Measurements from ENCODE around the gene PPCS. TPM values are rescaled to one million over a fixed set of nuclear protein-coding genes. Genes with fewer than 3 reads are reported as not detected.
A peak's percentile ranks its signal among the peaks of the same experiment; 100 is the strongest.

Gene PPCS
- total RNA-seq, 1 experiment from 2014 or later: 36.7 TPM

GRCh38 chr1:42463921-42464320 is 7.6 kb downstream of the PPCS start:
- no peak overlapping the region for H4K5ac ChIP-seq (ENCODE audit: insufficient read length, low read depth, low read length)
- H2BK20ac ChIP-seq (ENCODE audit: low read depth, low read length, poor library complexity, severe bottlenecking): no peak overlapping the region
- no peak overlapping the region for H2BK12ac ChIP-seq (ENCODE audit: insufficient read length, low read depth, low read length)
- H3K4me3 Mint-ChIP-seq: peak overlapping the region; percentile 80 to 87
- peaks cover 2% of the 10 kb centered on the region; the same call in 1 of the 2 replicates for H3K27me3 Mint-ChIP-seq (ENCODE audit: low read depth)
- H3K4me1 Mint-ChIP-seq: peaks cover 14 to 15% of the 10 kb centered on the region in 2 experiments
- H2BK15ac ChIP-seq (ENCODE audit: low read depth, low read length): no peak overlapping the region
- H3K27ac ChIP-seq (ENCODE audit: insufficient read length, low read depth, low read length): no peak overlapping the region
- H3K27me3 ChIP-seq (ENCODE audit: insufficient read depth, low read length): no peaks in the 10 kb centered on the region
- no peak overlapping the region for H3K27ac Mint-ChIP-seq
- H3K4ac ChIP-seq (ENCODE audit: low read depth, low read length): no peak overlapping the region
- no peak overlapping the region for H2AK5ac ChIP-seq (ENCODE audit: insufficient read length, low read length)
- H2BK120ac ChIP-seq (ENCODE audit: low read depth, low read length, poor library complexity, severe bottlenecking): no peak overlapping the region
- no peak overlapping the region for H4K91ac ChIP-seq (ENCODE audit: insufficient read length, low read depth, low read length)
- peaks cover 6% of the 10 kb centered on the region for H3K23me2 ChIP-seq (ENCODE audit: insufficient read length, low read depth, low read length, poor library complexity, severe bottlenecking)
- no peak overlapping the region for H3K23ac ChIP-seq (ENCODE audit: insufficient read length, low read depth, low read length)
- H4K8ac ChIP-seq (replicated peaks; ENCODE audit: insufficient read length, low read depth, low read length): no peak overlapping the region
- H3K79me1 ChIP-seq (ENCODE audit: insufficient read depth, low read depth, low read length, poor library complexity, severe bottlenecking): no peaks in the 10 kb centered on the region
- H4K20me1 ChIP-seq (ENCODE audit: control insufficient read depth, insufficient read depth, insufficient read length): no peaks in the 10 kb centered on the region
- no peak overlapping the region for H2AFZ ChIP-seq (ENCODE audit: low read length)
- H3T11ph ChIP-seq (ENCODE audit: low read length): no peak overlapping the region
- H2BK5ac ChIP-seq (ENCODE audit: insufficient read length, low read length): no peak overlapping the region
- H3K14ac ChIP-seq (ENCODE audit: insufficient read depth, low read length): peak overlapping the region; percentile 31; the same call in 1 of the 2 replicates
- peak overlapping the region; percentile 73 for H3K4me2 ChIP-seq (ENCODE audit: insufficient read depth, insufficient read length, low read length)
- DNase-seq: no peak
- no peak overlapping the region for H3K56ac ChIP-seq (ENCODE audit: insufficient read length, low read depth, low read length)
- WGBS (ENCODE audit: extremely low coverage, insufficient read length, low lambda C conversion rate): no CpG with 5 or more reads among the region's 3 CpGs
- H3K4me1 ChIP-seq (ENCODE audit: insufficient read depth, low read length): no peaks in the 10 kb centered on the region
- no peaks in the 10 kb centered on the region for H3K79me2 ChIP-seq (ENCODE audit: insufficient read depth, low read length)
- peaks cover 2 to 14% (median 11%) of the 10 kb centered on the region in 3 experiments; a peak in 5 of 7 replicates for H3K36me3 Mint-ChIP-seq (ENCODE audit: insufficient read depth in 1 of 3, low read depth in 3 of 3)
- H3K9me3 Mint-ChIP-seq: no peaks in the 10 kb centered on the region
- H3K9ac ChIP-seq (ENCODE audit: extremely low read depth, insufficient read length, low read length): no peak overlapping the region
- no peak for TF ChIP-seq CTCF (conservative IDR thresholded peaks at IDR 0.05)
- H3K18ac ChIP-seq (ENCODE audit: insufficient read length, low read depth, low read length): no peak overlapping the region
- no peaks in the 10 kb centered on the region for H3K9me3 ChIP-seq (ENCODE audit: control insufficient read depth, low read depth, low read length)
